SK-N-SH (cell line): ENCODE data around the gene PPM1E.

Experiments
- CHD2 ChIP-seq: fragments of 150-350 bp; IDR thresholded peaks from 2 replicates; pipeline ENCODE4 v1.6.1; 2018; ENCODE audit warnings: low read length; ENCODE audit not compliant: partially characterized antibody
- CTCF ChIP-seq: fragments of 200-600 bp; sonication (generic); IDR thresholded peaks from 2 replicates; pipeline ENCODE4 v1.6.1; 2017; ENCODE audit warnings: antibody characterized with exemption, mild to moderate bottlenecking, moderate library complexity
- EP300 ChIP-seq, 2 experiments: IDR thresholded peaks; 2 replicates each; pipeline versions ENCODE4 v1.4.0 to v1.6.1; 2012; ENCODE audit warnings: borderline replicate concordance in 1 of 2, low read depth in 1 of 2, low read length in 1 of 2
- EZH2phosphoT487 ChIP-seq: fragments of 200-600 bp; sonication (generic); IDR thresholded peaks from 2 replicates; pipeline ENCODE4 v1.6.1; 2017; ENCODE audit warnings: low read depth, mixed run types, mild to moderate bottlenecking, antibody characterized with exemption, moderate library complexity, borderline replicate concordance
- FOXJ3 ChIP-seq: sonication (generic); formaldehyde crosslinking; IDR thresholded peaks from 2 replicates; pipeline ENCODE4 v1.5.1; 2020; ENCODE audit warnings: mild to moderate bottlenecking, missing genetic modification reagents
- GABPA ChIP-seq: IDR thresholded peaks from 2 replicates; pipeline ENCODE4 v1.4.0; 2012; ENCODE audit warnings: low read depth, mild to moderate bottlenecking
- MAX ChIP-seq: IDR thresholded peaks from 2 replicates; pipeline ENCODE4 v1.4.0; 2012; ENCODE audit warnings: low read depth
- MXI1 ChIP-seq: IDR thresholded peaks from 2 replicates; pipeline ENCODE4 v1.6.1; 2012; ENCODE audit warnings: mild to moderate bottlenecking, low read depth, low read length, improper control_type of control experiment
- NRF1 ChIP-seq: IDR thresholded peaks from 2 replicates; pipeline ENCODE4 v1.6.1; 2012; ENCODE audit warnings: low read depth, mild to moderate bottlenecking, low read length
- POLR2AphosphoS5 ChIP-seq: IDR thresholded peaks from 2 replicates; pipeline ENCODE4 v1.6.1; 2012; ENCODE audit warnings: low read depth, low read length
- RAD21 ChIP-seq: IDR thresholded peaks from 2 replicates; pipeline ENCODE4 v1.6.1; 2012; ENCODE audit warnings: mild to moderate bottlenecking, low read length
- RFX5 ChIP-seq: IDR thresholded peaks from 2 replicates; pipeline ENCODE4 v1.6.1; 2012; ENCODE audit warnings: mild to moderate bottlenecking, improper control_type of control experiment, low read length
- SMC3 ChIP-seq: IDR thresholded peaks from 2 replicates; pipeline ENCODE4 v1.6.1; 2012; ENCODE audit warnings: low read depth, low read length, improper control_type of control experiment
- USF2 ChIP-seq: fragments of 150-350 bp; IDR thresholded peaks from 2 replicates; pipeline ENCODE4 v1.6.1; 2017; ENCODE audit warnings: antibody characterized with exemption, low read length, low read depth, borderline replicate concordance

- TF ChIP-seq CTCF (no peak), FOXJ3 (CRISPR knock-in tag) (no peak), RAD21 (no peak), MAX (no peak), SMC3 (no peak), EP300 (IDR thresholded peaks at IDR 0.05; ENCODE audit: borderline replicate concordance in 1 of 2, low read depth in 1 of 2, low read length in 1 of 2) (no peak), MXI1 (no peak), NRF1 (no peak), EZH2phosphoT487 (no peak), CHD2 (no peak), GABPA (no peak), POLR2AphosphoS5 (no peak), USF2 (no peak), RFX5 (no peak)
These were observed 76.9 kb downstream of the PPM1E start for GRCh38 chr17:58832514-58832913.
